Endothelial cell of umbilical vein (primary cell): ENCODE results near the gene BUD31.

ENCODE experiments used
- CTCF ChIP-seq, 2 donors: IDR thresholded peaks; 1 replicate in 1 of 2; 2 replicates in 1 of 2; pipeline ENCODE4 v1.5.1; 2011; ENCODE audit warnings: low read length in 2 of 2, mild to moderate bottlenecking in 2 of 2, moderate library complexity in 2 of 2, control low read depth in 1 of 2, inconsistent platforms in 1 of 2, low read depth in 1 of 2; ENCODE audit not compliant: insufficient read depth in 1 of 2; ENCODE audit errors: extremely low read depth in 1 of 2
- EZH2 ChIP-seq: IDR thresholded peaks from 2 replicates; pipeline ENCODE4 v1.6.1; 2012; ENCODE audit warnings: borderline replicate concordance, low read depth, mild to moderate bottlenecking, moderate library complexity, low read length, inconsistent platforms; ENCODE audit not compliant: severe bottlenecking
- JUN ChIP-seq: IDR thresholded peaks from 2 replicates; pipeline ENCODE4 v1.6.1; 2011; ENCODE audit warnings: borderline replicate concordance, low read depth; ENCODE audit not compliant: insufficient read length, insufficient read depth
- MAX ChIP-seq: IDR thresholded peaks from 2 replicates; pipeline ENCODE4 v1.6.1; 2011; ENCODE audit not compliant: insufficient read depth, insufficient read length
- MYC ChIP-seq: IDR thresholded peaks from one replicate; pipeline ENCODE4 v1.6.1; 2011; ENCODE audit warnings: mild to moderate bottlenecking, low read depth, low read length
- POLR2A ChIP-seq: IDR thresholded peaks from 2 replicates; pipeline ENCODE4 v1.6.1; 2012; ENCODE audit warnings: low read depth, mild to moderate bottlenecking, control low read depth, low read length
- POLR2AphosphoS5 ChIP-seq: IDR thresholded peaks from 2 replicates; pipeline ENCODE4 v1.6.1; 2012; ENCODE audit warnings: low read depth, mild to moderate bottlenecking, control low read depth, low read length, moderate library complexity; ENCODE audit not compliant: insufficient read depth

- TF ChIP-seq CTCF (IDR thresholded peaks at IDR 0.05; ENCODE audit: extremely low read depth in 1 of 2, insufficient read depth in 1 of 2, low read depth in 1 of 2, low read length in 2 of 2) (no peak), MAX (no peak), POLR2AphosphoS5 (peak; percentile 61), POLR2A (peak; percentile 35), JUN (no peak), MYC (no peak), EZH2 (no peak)
These were observed 16.0 kb upstream of the BUD31 start for GRCh38 chr7:99392659-99393354.
